Nucleus accumbens (tissue), 56 donors: Measurements from ENCODE around the gene KBTBD2.
A peak's percentile ranks its signal among the peaks of the same experiment; 100 is the strongest.
"Not testable (repeated sequence)": the region's sequence is repeated elsewhere in the genome, so short reads cannot be mapped to it uniquely, and the experiment has no call there.

Source experiments
- DNase-seq, 56 donors: peaks; one replicate each; lab custom pipeline; 2025; lab: John Stamatoyannopoulos, UW

The KBTBD2 gene

GRCh38 chr7:32894171-32894570 lies 2.6 kb upstream of the KBTBD2 start:
- DNase-seq: no peak

DNA sequence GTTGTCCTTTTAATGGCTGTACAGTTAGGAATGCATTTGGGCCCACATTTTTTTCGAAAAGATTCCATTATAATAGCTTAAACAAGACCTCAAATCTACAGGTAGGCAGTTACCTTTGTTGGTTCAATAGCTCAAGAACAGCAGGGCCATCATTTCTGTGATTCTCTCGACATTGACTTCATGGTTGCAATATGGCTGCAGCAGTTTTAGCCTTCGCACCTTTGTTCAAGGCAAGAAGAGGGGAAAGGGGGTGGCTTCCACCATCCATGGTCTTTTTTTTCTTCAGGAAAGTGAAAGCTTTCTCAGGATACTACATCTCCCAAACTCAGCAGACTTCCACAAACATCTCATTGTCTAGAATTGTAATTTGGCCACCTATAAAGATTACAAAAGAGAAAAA lies 2.2 kb upstream of the KBTBD2 start:
- no peak for DNase-seq

- no peak for DNase-seq
These were observed 1.6 kb upstream of the KBTBD2 start for GRCh38 chr7:32893207-32893524.

GRCh38 chr7:32892521-32893206 lies 1.1 kb upstream of the KBTBD2 start:
- peak in 48 of 56 donors; percentile 8 to 83 (median 60) for DNase-seq

- DNase-seq: peak; percentile 45 to 98 (median 93)
These were observed 400 bp upstream of the KBTBD2 start for GRCh38 chr7:32891800-32892520.

DNA sequence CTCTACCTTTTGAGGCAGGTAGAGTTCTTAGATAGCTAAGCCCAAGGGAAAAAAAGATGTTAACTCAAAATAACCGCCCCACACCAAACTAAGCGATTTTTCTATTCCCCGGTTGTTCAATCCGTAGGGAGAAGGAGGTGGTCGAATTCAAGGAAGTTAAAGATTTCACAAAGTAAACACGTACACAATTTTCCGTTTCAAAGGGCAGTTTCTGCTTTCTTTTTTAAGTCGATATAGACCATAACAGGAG lies 842 bp downstream of the KBTBD2 start:
- DNase-seq: peak in 3 of 56 donors; percentile 32 to 51 (median 37)

DNA sequence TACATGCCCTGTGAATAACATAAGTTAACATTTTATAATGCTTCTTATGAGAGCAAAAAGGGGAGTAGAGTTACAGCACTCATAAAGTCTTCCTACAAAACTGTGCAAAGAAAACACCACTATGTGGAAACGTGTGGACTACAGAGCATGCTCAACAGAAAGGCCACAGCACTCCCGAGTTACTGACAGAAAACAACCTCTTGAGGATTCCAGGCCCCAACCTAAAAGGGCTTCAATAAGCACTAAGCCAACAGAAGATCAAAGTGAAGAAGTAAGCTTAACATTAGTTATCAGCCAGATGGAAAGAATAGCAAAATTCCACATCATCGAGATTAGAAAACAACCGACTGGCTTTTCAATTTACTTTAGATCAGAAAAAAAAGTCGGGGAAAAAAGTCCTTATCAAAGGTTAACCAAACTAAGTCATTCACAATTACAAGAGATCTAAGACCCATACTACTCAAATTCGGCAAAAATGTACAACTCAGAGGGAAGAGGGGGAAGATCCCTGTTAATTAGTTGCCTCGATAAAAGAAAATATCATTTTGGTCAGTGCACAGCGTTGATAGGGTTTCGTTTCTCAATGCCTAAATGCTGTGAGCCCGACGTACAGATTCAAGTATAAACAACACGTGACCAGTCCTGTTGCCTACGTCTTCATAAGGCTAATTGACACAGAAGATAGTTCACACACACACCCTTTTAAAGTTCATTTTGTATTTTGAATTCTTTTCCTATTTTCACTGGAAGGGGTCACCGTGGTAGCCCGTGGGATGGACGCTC lies 1.4 kb downstream of the KBTBD2 start:
- DNase-seq: peak in 20 of 56 donors; percentile 1 to 51 (median 18)

DNA sequence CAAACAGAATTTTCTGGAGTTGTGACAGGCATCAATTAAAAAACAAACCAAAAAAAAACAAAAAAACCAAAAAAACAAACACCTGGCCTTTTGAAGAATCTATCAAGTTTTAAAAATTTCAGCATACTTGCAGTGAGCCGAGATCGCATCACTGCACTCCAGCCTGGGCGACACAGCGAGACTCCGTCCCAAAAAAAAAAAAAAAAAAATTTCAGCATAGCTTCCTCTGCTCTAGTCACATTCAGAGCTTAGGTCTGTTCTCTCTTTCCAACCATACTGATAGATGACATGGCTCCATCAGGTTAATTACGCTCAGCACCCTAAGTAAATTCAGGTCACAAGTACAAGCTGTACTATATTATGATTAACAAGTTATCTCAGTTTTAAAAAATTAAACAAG lies 3.1 kb downstream of the KBTBD2 start:
- DNase-seq: no peak

DNA sequence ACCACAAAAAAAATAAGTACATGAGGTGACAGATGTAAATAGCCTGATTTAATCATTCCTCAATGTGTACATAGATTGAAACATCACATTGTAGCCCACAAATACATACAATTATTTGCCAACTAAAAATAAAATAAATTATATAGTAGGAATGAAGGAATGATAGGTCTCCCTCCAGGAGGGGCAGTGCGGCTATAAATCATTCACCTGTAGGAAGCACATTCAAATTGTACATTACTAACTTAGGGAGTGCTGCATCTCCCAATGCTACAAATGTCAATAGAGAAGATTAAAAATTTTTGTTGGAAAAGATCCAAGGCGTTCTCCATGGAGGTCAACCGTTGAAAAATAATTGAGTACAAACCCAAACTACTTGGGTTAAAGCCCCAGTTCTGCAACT lies 4.2 kb downstream of the KBTBD2 start:
- no peak for DNase-seq

DNA sequence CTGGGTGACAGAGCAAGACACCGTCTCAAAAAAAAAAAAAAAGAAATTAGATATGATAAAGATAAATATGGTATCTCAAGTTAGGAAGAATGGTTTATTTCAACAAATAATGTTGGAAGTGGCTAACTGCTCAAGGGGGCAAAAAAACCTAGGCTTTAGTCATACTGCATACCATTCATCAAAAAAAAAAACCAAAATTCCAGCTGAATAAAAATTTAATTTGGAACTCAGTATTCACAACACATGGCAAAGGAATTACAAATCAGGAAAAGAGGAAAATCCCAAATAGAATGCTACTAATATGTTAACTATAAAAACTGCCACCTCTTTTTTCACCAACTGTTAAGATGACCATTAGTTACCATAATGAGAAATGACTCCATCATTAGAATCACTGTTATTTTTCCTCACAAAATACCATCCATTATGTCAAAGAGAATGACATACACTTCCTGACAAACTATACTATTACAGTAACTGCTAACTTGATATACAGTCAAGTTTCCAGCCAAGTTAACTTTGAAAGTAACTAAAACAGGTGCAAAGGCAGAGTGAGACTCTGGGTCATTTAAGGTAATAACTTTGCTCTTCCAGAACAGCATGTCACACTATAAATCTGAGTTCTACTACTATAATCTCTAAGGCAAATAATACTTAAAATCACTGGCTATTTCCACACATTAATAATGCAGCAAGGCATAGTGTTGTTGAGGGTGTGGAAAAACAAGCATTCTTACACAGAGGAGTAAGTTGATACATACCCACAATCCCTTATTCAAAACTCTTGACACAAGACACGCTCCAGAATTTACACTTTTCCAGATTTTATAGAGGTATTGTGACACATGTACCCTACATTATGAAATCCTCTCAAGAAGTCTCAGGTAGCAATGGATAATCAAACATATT lies 10.2 kb downstream of the KBTBD2 start:
- DNase-seq: no peak

DNA sequence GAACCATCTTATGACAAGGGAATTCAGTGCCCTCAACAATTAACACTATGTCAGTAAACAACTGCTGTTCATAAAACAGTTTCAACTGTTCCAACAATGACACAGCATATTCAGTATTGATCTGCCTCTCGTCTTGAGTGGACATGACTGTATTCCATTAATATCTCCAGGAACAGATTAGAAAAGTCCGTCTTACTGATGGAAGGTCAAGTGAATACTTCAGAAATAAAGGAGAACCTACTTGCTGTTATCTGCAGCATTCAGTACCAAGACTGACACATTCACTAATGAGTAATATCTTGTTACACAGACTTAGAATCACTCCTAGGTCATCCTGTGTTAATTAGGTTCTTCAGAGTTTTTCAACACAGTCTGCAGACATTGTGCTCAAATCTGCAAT lies 12.1 kb downstream of the KBTBD2 start:
- DNase-seq: no peak

- DNase-seq: not testable (repeated sequence)
These were observed 13.5 kb downstream of the KBTBD2 start for GRCh38 chr7:32878023-32878422.

DNA sequence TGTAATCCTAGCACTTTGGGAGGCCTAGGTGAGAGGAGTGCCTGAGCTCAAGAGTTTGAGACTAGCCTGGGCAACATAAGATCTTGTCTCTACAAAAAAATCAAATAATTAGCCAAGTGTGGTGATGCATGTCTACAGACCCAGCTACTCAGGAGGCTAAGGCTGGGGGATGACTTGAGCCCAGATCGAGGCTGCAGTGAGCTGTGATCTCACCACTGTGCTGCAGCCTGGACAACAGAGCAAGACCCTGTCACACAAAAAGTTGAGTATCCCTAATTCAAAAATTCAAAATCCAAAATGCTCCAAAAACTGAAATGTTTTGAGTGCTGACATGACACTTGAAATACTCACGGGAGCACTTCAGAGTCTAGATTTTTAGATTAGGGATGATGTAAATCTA lies 19.1 kb downstream of the KBTBD2 start:
- DNase-seq: no peak

DNA sequence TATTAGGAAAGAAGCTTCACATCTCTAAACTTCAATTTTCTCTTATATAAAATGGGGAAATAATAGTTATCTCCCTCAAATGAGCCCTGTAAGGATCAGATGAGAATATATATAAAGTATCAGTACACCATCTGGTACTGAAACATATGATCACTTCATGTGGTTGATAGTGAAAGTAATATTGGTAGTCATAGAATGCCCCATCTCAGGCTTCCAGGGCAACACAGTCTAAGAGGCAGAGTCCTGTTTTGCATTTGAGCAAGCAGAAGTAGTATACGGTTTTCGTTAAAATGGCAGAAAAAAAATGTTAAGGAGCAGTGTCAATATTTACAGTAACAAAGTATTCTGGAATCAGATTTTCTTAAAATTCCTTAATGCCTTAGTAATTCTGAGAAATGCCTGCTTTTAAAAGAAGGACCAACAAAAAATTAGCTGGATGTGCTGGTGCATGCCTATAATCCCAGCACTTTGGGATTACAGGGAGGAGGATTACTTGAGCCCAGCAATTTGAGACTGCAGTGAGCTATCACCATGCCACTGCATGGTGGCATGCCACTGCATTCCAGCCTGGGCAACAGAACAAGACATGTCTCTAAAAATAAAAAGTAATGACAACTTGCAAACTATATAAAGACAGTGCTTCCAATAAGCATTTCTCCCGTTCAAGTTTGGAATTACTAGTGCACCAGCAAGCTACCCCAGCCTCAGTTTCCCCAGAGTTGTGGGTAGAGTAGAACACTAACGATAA lies 19.8 kb downstream of the KBTBD2 start:
- no peak for DNase-seq

GRCh38 chr7:32870298-32870697 lies 21.3 kb downstream of the KBTBD2 start:
- DNase-seq: no peak

- DNase-seq: no peak
These were observed 21.8 kb downstream of the KBTBD2 start for GRCh38 chr7:32869716-32870115.

GRCh38 chr7:32868116-32868515 lies 23.4 kb downstream of the KBTBD2 start:
- no peak for DNase-seq

- no peak for DNase-seq
These were observed 26.0 kb downstream of the KBTBD2 start for GRCh38 chr7:32865448-32866030.

DNA sequence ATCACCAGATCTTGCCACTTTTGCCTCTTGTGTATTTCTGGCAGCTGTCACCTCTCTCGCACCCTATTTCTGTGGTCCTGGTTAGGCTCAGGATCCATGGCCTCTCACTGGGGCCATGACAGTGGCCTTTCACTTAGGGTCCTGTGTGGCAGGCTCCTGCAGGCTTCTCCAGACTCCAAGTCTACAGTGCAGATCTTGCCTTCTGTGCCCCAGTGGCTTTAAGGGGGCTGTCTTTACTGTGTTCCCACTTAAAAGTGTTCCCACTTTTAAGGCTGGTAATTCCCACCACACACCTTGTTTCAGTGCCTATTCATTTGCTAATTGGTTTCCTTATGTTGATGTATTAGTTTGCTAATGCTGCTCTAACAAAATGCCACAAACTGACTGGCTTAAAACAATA lies 27.7 kb downstream of the KBTBD2 start:
- not testable (repeated sequence) for DNase-seq

GRCh38 chr7:32860090-32860489 lies 31.5 kb downstream of the KBTBD2 start:
- no peak for DNase-seq
